AG20443 (cell line): ENCODE data around the gene HMG20A.
"Not testable (repeated sequence)": the region's sequence is repeated elsewhere in the genome, so short reads cannot be mapped to it uniquely, and the experiment has no call there.

ENCODE experiments used
- DNase-seq: peaks from one replicate; pipeline ENCODE4 v3.0.0; 2012; ENCODE audit warnings: low spot score, mixed read lengths

HMG20A gene

GRCh38 chr15:77406846-77407245 lies 13.8 kb upstream of the HMG20A start:
- no peak for DNase-seq

- no peak for DNase-seq
Observed at GRCh38 chr15:77409259-77410156, 11.2 kb upstream of the HMG20A start.

GRCh38 chr15:77410157-77410500 lies 10.6 kb upstream of the HMG20A start:
- DNase-seq, result not testable (repeated sequence)

- DNase-seq, result no peak
Observed at GRCh38 chr15:77410701-77411618, 9.7 kb upstream of the HMG20A start.

DNA sequence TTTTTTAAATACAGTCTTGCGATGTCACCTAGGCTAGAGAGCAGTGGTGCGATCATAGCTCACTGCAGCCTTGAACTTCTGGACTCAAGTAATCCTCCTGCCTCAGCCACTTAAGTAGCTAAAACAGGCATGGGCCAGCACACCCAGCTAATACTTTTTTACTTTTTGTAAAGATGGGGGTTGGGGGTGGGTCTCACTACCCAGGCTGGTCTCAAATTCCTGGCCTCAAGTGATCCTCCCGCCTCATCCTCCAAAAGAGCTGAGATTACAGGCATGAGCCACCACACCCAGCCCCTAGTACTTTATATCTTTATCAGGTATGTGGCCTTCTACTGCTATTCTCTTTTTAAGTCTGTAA lies 9.1 kb upstream of the HMG20A start:
- no peak for DNase-seq

DNA sequence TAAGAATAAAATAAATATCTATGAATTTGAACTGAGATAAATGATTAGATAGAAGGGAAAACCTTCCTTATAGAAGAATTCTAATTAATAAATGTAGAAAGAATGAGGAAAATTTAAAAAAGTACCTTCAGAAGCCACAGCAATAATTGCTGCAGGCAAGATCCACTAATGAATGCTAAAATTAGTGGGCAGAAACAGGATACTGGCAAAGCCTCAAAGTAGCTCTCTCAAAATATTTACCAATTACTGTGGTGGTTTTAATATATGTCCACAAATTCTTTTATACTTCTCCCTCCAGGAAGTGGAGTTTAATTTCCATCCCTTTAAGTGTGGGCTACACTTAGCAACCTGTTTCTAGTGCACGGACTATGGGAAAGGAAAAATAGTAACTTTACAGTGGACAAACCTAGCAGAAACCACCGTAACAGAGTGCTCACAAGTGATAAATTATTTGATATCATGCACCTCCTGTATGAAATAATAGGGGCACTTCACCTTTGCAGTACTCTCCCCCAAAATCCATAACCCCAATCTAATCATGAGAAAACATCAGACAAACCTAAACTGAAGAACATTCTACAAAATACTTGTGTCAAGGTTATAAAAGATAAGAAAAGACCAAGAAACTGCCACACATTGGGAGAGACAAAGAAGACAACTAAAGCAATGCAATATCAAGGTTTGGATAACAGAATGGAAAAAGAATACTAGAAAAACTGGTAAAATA lies 7.6 kb upstream of the HMG20A start:
- no peak for DNase-seq

- DNase-seq, result no peak
Observed at GRCh38 chr15:77413699-77414349, 6.9 kb upstream of the HMG20A start.

DNA sequence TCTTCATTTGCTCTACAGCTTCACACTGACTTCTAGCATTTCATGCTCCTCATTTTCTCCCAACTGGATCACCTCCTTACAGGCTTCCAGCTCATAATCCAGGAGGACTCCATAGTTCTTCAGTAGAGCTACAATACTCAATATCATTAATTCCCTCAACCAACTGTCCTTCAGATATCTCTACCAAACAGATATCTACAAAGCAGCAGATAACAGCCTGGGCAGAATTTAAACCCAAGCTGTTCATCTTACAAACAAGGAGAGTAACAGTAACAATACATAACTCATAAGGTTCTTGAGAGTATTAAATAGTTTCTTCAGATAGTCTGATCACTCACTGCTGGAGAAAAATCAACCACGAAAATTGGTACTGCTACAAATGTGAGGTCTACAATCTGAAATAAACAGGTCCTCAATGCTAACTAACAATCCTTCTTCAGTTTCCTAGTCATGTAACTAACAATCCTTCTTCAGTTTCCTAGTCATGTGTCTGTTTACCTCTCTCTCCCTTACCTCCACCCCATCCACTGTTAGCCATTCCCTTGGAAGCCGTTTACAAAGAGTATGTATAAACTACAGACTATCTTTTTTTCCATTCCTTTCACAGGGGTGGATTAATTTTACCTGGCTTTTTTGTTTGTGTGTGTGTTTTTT lies 5.8 kb upstream of the HMG20A start:
- DNase-seq, result no peak

DNA sequence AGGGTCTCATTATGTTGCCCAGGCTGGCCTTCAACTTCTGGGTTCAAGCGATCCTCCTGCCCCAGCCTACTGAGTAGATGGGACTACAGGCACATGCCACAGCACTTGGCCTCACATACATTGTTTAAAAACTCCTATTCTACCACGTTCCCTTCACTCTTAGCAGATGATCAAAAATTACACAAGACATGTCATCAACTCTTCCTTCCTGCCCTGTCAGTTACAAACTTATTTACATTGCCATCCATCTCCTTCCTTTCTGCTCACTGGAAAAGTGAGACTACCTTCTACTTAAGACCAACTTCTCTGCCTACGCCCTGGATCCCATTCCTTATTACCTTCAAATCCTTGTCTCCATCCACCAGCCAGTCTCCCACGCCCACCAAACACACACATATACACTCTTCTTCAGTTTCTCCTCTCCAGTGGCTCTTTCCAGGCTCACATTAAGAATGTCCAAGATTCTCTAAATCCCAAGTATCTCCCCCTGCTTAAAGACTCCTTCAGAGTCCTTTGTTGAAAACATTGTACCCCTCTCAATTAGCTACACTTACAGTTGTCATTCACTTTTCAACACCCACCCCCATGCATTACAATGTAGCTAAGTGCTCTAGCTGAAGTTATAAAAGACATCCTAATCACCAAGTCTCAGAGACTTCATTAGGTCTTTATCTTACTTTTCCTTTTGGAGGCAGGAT lies 5.1 kb upstream of the HMG20A start:
- DNase-seq, result no peak

GRCh38 chr15:77416148-77416455 lies 4.6 kb upstream of the HMG20A start:
- peak; percentile 56 for DNase-seq

DNA sequence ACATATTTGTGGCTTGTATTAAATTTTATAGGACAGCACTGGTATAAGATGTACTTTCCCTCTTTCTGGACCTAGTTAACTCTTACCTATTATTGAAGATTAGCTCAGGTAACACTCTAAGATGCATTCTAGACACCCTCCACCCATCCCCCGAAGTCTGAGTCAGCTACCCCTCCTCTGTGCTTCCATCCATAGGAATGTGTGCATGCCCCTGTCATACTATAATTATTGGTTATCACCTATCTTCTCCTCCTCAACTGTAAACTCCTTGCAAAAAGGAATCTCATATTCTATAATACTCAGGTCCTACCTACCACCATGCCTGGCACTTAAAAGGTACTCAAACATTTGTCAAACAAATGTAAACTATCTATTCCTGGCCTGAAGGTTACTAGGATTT lies 3.7 kb upstream of the HMG20A start:
- DNase-seq, result no peak

DNA sequence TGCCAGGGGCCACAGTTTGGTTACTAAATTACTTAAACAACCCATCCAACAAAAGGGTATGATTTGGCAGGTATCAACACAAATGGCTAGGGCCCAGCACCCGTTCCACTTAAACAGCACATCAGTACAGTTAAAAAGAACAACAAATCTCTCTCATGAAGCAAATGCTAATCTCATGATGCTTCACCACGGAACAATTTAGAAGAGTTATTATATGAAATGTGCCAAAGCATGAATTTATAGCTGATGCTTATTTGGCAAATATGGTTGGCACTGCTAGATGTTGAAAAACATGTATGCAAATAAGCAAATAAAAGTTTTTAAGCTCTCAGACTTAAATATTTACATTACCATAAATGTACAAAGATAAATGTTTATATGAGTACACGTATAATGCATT lies 3.1 kb upstream of the HMG20A start:
- no peak for DNase-seq

GRCh38 chr15:77418391-77418965 lies 2.2 kb upstream of the HMG20A start:
- peak; percentile 20 for DNase-seq

DNA sequence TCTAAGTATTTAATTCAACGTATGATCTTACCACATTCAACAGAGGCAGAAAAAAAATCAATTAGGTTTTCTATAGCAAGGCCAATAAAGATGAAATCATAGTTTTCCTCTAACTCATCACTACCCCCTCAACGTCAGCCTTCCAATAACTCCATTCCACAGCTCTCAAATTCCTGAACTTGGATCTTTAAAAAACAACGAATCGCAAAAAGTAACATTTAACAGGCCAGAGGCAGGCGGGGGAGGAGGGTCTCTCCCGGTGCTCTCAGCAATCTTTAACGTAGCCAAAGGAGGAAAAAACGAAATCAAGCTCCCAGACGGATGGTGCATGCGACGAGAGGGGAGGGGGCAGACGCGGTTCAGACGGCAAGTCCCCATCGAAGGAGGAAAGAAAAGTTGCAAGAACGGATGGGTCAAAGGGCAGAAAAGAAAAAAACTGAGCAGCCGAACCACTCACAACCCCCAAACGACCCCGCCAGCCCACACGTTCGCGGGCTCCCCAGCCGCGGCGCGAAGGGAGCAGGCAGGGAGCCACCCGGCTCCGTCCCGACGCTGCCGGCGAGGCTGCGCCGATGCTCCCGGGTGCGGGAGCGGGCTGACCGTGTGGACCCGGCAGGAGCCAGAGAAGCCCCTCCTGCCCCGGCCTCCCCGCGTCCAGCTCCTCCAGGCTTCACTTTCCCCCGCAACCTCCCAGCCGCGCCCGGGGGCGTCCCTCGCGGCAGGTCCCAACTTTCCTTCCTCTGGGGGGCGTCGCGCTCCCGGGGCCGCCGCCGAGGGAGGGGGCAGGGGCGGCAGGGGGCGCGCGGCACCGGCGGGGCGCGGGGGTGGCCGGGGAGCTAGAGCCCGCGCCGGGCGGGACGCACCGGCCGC lies 1.5 kb upstream of the HMG20A start:
- DNase-seq, result peak; percentile 51

DNA sequence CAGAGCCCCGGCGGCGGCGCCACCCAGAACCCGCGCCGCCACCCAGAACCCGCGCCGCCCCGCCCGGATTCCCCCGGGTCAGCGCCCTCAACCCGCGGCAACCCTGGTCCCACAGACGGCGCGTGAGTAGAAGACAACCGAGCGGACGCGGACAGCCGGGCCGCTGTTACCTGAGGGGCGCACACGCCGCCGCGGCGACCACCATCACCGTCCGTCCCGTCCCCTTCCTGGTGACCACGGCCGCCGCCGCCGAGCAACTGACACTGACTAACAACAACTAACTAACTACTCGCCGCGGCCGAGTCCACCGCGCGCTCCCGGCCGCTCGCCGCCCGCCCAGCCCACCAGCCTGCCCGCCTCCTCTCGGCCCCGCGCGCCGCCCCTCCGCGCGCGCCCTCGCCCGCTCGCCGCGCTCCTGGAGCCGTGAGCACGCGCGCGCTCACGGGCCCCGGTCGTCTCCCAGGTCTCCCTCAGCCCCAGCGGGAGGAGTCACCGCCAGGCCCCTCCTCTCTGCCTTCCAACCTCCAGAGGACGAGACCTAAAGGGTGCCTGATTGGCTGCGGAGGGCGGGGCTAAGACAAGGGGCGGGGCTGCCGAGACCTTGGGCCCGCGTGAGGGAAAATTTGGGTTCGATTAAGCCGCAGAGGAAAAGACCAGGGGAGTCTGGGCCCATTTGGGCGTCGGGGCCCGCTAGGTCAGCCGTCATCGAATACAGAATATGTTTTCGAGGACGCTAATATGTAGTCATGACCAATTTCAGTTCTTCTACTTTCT lies 665 bp upstream of the HMG20A start, which contains the start of gene PEAK1:
TSS of gene PEAK1 (minus strand) at position 269 of the 774 bp plus-strand sequence. CDS start 238,178 bp downstream, outside the sequence.
- peak; percentile 98 for DNase-seq

- DNase-seq, result no peak
Observed at GRCh38 chr15:77421370-77421700, 647 bp downstream of the HMG20A start.

GRCh38 chr15:77425104-77425503 lies 4.4 kb downstream of the HMG20A start:
- DNase-seq, result no peak

- DNase-seq, result no peak
Observed at GRCh38 chr15:77426377-77426776, 5.7 kb downstream of the HMG20A start.

- no peak for DNase-seq
Observed at GRCh38 chr15:77426871-77427270, 6.2 kb downstream of the HMG20A start.
